ENCODE data around the gene SRPK3.

Gene SRPK3

GRCh38 chrX:153829799-153830639 is 49.2 kb downstream of the SRPK3 start, which contains the start of gene PDZD4:
TSS of gene PDZD4 (minus strand) at chrX:153830544. CDS start at chrX:153830298, 246 bp downstream.
- peak in 13 of 56 donors; percentile 10 to 58 (median 19) for DNase-seq

GRCh38 chrX:153830640-153831428 is 50.0 kb downstream of the SRPK3 start:
- peak in 2 of 56 donors; percentile 7 for DNase-seq

- DNase-seq: no peak
These were observed 50.7 kb downstream of the SRPK3 start for GRCh38 chrX:153831429-153832150.

- no peak for DNase-seq
These were observed 51.9 kb downstream of the SRPK3 start for GRCh38 chrX:153832728-153833127.
